ENCODE data around the gene BCAP31.
"Not testable (repeated sequence)": the region's sequence is repeated elsewhere in the genome, so short reads cannot be mapped to it uniquely, and the experiment has no call there.

The BCAP31 gene

DNA sequence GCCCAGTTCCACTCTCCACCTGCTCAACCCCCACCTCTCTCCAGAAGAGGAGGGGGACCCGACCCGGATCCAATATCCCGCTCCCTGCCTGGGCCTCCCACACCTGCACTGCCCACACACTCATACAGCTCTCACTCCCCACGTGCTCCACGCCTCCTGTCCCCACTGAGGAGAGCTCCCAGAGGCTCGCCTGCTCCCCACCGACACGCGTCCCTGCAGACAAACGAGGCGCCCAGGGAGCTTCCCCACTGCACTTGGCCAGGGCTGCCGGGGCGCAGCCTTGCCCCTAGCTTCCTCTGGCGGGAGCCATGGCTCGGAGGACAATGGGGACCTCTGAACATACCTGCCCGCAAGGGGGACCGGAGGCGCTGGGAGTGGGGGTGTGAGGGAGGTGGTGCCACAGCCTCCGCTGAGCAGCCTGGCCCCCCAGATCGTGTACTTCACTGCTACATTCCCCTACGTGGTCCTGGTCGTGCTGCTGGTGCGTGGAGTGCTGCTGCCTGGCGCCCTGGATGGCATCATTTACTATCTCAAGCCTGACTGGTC, 31.5 kb downstream of the BCAP31 start:
- DNase-seq: no peak

DNA sequence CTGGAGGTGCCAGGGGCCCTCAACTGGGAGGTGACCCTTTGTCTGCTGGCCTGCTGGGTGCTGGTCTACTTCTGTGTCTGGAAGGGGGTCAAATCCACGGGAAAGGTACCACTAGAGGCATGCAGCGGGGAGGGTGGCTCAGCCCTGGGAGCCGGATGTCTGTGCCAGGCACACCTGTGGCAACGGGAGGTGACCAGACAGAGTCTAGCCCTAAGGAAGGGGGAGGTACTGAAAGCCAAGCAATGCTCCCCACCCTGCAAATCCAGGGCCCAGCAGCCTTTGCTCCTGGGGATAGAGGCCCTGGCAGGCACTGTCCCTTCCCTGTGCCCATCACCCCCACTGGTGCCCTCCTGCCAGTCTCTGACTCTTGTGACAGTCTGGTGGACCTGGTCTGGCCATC, 32.2 kb downstream of the BCAP31 start:
- no peak for DNase-seq

DNA sequence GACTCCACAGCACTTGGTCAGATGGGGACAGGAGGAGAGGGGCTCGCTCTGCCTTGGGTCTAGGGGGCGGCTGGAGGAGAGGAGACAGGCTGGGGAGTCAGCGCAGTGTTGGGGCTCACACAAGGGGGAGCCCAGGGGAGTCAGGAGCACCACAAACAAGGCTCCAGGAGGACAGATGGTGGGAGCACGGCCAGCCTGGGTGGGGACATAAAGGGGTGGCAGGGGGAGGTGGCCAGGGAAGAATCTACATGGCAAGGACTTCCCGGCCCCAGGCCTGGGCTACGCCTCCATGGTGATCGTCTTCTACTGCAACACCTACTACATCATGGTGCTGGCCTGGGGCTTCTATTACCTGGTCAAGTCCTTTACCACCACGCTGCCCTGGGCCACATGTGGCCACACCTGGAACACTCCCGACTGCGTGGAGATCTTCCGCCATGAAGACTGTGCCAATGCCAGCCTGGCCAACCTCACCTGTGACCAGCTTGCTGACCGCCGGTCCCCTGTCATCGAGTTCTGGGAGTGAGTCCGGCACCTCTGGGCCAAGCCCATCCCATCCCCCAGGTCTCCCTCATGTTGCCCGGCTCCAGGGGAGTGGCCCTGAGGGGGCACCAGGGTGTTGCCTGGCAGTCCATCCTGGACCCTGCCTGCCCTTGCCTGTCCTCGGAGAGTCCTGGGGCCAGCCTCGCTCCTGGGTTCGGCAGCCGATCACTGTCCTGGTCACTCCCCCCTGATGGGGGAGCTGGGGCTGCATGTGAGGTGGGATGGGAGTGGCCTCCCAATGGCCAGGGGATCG, 33.0 kb downstream of the BCAP31 start:
- not testable (repeated sequence) for DNase-seq

DNA sequence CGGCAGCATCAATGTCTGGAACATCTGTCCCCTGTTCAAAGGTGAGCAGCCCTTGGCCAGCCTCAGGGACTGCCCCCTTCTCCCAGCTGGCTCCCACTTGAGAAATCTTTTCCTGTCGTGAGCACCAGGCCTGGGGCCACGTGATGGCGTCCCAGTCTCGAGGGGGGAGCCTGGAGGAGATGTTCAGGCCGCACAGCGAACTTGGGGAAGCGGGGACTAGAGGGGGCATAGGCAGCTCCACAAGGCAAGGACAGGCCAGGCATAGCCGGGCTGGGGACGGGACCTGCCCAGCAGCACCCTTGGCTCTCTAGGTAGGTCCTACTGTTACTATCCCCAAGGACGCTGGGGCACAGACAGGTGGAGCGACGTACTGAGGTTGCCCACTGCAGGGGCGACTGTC, 33.7 kb downstream of the BCAP31 start:
- DNase-seq: no peak

DNA sequence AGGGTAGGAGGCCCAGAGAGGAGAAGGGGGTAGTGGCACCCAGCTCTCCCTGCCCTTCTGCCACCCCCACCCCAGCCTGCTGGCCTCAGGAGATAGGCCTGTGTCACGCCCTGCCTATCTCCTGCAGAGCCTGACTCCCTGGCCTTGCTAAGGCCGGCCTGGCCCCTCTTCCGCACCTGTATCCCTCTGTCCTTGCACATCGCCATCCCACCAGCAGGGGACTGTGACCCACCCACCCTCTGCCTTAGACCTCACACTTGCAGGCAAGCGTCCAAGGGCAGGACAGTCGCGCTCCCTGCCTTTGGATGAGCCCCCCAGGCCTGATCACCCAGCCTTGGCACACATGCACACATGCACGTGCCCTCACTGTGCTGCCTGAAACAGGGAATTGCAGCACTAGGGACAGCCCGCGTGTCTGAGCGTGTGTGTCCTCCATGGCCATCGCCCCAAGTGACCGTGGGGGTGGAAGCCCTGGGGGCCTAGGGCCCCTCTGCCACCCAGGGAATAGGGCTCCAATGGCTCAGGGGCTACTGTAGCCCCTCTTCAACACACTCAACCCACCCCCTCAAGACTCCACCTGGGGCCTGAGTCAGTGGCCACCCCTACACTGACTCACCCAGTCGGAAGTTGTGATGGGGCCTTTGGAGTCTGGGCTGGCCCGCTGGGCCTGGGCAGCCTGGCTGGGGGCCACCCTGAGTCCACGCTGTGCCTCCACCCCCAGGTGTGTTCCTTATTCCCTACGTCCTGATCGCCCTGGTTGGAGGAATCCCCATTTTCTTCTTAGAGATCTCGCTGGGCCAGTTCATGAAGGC, 34.3 kb downstream of the BCAP31 start:
- DNase-seq: no peak

DNA sequence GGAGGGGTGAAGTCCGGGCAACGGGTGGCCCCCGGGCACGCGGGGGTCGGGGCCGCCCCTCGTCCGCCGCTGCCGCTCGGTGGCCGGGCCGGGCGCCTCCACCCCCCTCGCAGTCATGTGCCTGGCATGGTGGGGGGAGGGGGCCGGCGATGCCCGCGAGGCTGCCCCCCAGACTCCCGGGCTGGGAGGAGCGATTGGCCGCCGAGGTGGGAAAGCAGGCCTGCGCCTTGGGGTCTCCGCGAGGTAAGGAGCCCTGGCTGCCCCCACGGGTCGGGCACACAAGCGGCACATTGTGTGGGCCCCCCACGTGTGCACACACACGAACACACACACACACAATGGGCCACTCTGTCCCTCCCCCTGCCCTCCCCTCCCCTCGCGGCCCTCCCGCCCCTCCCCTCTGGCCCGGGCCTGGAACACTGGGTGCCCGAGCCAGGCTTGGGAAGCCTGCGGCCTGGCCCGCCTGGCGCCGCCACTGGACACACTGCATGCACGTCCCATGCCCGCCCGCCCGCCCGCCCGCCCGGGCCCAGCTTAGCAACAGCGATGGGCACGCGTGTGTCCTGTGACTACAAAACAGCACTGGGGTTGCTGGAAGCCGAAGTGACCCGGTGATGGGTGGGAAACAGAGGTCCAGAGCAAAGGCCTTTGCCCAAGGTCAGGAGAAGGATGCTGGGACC, 35.1 kb downstream of the BCAP31 start:
- DNase-seq: no peak

DNA sequence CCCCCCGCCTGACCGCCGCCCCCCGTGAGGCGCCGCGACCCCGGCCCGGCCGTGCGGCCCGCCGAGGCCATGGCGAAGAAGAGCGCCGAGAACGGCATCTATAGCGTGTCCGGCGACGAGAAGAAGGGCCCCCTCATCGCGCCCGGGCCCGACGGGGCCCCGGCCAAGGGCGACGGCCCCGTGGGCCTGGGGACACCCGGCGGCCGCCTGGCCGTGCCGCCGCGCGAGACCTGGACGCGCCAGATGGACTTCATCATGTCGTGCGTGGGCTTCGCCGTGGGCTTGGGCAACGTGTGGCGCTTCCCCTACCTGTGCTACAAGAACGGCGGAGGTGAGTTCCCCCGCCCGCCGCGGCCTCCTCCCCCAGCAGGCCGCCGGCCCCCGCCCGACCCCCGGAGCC, 35.7 kb downstream of the BCAP31 start:
- DNase-seq: no peak

DNA sequence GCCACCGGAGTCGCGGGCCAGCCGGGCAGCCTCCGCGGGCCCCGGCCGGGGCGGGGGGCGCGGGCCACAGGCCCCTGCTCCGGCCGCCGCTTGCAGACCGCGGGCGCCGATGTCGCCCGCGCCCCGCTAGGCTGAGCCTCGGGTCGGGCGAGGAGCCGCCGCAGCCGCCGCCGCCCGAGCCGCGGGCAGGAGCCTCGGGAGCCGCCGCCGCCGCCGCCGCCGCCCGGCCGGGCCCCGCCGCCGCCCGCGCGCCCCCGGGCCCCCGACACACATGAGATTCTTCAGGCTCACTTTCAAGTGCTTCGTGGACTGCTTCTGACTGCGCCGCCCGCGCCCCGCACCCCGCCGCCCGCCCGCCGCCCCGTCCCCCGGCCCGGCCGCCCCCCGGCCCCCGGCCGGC, 36.1 kb downstream of the BCAP31 start:
- DNase-seq: no peak

DNA sequence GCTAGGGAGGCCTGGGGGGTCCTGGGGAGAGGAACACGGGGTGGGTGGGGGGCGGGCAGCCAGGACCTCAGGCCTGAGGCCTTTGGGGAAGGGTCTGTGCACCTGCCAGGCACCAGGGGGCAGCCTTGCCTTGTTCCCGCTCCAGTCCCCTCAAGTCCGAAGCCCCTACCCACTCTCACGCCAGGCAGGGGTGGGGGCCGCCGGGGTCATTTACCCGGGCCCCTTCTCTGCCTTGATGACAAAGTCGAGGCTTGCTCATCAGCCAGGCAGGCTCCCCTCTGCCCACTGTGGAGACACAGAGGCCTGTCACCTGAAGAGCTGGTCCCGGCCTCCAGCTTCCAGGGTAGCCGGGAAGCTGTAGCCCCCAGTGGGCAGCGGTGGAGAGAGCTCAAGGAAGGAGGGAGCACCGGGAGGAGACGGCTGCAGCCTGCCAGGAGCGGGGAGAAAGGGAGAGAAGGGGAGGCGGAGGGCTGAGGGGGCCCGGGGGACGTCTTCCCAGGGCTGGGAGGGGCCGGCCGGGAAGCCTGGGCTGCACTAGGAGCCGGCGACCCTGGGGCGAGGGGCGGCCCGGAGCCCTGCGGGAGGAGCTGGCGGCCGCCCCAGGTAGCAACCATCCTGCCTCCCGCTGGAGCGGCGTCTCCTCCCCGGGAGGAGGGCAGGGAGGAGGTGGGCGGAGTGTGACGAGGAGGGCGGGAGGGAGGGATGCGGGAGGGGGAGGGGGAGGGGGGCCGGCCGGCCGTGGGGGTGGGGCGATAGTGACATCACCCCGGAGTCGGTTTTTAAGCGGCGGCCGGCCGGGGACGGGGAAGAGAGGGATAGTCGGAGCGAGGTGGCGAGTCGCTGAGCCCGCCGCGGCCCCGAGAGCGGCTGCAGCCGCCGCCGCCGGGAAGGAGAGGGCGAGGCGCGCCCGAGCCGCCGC, 36.8 kb downstream of the BCAP31 start, which contains the start of gene SLC6A8:
SLC6A8 (plus strand) TSS at position 806 of the 919 bp plus-strand sequence. CDS start 649 bp downstream, outside the sequence.
- peak; percentile 64 for DNase-seq

DNA sequence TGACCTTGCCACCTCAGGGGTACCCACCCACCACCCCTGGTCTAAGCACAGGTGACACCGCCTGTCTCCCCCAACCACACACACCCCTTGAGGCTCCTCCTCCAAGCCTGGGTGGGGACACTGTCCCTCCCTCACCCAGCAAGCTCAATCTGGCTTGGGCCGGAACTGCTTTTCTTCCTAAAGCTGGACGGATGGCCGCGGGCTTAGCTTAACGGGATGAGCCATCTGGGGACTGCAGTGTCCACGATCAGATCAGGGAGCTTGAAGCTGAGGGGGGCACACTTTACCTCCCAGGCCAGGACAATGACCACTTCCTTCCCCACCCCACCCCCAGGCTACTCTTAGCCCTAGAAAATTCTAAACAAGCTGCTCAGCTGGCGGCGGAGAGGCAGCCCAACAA, 37.5 kb downstream of the BCAP31 start:
- DNase-seq: no peak

DNA sequence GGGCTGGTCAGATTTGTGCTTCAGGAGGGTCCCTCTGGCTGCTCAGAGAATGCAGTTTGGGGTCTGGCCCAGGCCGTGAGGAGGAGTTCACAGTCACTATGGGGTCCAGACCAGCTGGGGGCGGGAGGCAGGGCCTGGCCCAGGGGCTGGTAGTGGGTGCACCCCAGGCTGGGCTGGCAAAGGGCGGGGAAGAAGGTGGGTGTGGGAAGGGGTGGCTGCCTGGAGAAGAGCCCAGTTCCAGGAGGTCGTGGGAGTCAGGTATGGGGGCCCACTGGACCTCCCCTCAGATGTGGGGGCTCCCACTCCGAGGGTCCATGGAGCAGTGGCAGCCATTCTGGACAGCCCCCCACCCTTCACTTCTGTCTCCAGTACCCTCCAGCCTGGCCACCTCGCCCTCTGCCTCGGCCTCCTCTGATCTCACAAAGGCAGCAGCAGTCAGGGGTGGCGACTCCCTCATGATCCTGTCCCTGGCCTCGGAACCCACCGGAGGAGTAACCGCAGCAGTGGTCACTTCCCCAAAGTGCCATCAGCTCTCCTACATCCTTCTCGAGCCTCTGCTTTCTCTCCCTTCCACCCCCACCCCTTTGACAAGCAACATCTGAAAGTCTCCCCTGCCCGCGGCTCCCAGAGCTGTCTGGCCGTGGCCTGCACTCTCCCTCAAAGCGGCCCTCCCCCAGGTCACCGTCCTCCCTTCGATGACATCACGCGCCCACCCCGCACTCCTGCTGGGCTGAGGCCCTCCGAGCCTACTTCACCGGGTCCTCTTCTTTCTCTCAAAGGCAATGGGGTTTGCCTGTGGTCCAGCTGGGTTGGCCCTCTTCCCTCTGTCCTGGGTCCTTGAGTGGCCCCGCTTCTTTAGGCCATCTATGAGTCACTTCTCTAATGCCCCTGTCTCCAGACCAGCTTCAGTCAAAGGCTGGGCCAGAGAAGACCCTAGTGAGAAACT, 38.2 kb downstream of the BCAP31 start:
- DNase-seq: no peak

DNA sequence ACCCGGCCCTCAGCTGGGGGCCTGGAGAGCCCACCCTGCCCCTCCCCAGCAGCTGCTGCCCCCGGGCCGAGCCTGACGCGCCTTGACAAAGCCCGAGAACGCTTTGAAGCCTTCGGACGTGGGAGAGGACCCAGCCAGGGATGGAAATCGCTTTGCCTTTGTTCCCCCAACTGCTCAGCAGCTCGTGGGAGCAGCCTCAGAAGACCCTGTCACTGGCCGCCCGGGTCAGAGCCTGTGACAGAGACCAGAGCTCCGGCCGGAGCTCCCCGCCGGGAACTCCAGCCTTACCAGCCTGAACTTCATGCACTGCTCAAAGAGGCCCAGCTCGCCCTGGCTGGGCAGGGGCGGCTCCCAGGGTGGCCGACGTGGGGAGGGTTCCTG, 39.0 kb downstream of the BCAP31 start:
- no peak for DNase-seq

DNA sequence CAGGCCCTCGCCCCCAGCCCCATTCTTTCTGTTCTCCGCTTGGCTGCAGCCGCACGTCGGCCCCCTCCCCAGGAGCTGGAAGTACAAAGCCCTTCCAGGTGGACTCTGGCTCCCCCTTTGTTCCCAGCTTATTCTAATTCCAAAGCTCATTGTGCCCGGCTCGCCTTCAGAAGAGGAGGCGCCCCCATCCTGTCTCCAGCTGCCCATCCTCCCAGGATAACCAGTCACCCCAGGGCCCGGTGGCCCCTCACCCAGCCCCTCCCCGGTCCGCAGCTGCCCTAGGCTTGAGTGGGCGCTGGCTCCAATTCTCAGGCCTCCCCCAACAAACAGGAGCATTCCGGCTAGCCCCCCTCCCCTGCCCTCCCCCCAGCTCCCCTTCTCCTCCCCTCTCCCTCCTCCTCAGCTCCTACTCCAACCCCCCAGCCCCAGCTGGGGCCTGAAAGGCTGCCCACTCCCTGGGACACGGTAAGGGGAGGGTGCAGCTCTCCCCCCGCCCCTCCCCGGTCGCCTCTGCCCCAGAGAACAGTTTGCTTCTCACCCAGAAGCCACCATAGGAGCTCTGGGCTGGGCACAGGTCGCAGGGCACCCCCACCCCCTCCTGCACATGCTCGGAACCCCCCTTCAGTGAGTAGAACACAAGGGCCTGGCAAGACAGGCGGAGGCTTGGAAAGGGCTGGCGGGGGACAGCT, 39.6 kb downstream of the BCAP31 start:
- no peak for DNase-seq

DNA sequence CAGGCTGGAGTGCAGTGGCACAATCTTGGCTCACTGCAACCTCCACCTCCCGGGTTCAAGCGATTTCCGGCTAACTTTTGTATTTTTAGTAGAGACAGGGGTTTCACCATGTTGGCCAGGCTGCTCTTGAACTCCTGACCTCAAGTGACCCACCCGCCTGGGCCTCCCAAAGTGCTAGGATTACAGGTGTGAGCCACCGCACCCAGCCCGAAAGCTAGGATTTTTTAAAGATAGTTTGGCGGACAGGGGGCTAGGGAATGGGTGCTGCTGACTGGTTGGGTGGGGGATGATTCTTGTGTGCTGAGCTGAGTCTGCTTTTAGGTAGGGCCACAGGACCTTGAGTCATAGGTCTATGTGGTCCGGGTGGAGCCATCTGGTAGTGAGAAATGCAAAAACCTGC, 40.7 kb downstream of the BCAP31 start:
- DNase-seq: not testable (repeated sequence)

DNA sequence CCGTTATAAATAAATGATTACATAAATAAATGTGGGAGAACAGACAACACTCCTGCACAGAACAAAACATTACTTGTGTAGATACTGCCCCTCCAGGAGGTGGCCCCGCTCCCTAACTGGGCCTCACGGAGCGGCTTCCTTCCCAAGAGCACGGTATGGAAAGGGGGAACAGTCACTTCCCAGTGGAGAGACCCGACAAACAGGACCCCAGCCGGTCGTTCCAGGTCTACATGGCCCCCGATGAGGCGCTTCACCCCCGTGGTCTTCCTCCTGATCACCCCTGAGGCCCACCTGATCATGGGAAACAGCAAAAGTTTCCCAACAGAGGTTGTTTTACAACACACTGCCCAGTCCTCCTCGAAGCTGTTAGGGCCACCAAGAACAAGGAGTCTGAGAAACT, 43.0 kb downstream of the BCAP31 start:
- DNase-seq: no peak

DNA sequence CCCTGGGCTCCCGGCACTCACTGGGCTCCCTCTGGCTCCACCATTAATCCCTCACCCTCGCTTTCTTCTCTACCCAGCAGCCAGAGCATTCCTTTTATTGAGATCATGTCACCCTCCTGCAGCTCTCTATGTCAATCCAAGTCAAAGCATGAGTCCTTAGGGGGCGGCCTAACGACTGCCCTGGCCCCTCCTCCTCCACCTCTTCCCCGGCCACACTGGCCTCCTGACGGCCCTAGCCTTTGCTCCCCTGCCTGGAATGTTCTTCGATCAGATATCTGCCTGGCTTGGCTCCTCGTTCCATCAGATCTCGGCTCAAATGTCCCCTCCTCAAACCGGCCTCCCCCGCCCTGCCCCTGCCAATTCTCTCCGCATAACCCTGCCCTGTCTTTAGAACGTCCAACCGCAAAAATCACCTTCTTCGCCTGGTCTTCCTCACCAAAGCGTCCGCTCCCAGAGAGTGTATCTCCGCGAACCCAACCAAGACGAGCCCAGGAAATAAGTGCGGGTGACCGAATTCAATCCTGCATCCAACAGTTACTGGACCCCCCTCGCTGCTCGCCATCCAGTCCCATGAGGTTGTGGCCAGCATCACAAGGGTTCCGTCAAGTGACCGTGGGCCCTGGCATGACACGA, 49.9 kb downstream of the BCAP31 start:
- DNase-seq: no peak

DNA sequence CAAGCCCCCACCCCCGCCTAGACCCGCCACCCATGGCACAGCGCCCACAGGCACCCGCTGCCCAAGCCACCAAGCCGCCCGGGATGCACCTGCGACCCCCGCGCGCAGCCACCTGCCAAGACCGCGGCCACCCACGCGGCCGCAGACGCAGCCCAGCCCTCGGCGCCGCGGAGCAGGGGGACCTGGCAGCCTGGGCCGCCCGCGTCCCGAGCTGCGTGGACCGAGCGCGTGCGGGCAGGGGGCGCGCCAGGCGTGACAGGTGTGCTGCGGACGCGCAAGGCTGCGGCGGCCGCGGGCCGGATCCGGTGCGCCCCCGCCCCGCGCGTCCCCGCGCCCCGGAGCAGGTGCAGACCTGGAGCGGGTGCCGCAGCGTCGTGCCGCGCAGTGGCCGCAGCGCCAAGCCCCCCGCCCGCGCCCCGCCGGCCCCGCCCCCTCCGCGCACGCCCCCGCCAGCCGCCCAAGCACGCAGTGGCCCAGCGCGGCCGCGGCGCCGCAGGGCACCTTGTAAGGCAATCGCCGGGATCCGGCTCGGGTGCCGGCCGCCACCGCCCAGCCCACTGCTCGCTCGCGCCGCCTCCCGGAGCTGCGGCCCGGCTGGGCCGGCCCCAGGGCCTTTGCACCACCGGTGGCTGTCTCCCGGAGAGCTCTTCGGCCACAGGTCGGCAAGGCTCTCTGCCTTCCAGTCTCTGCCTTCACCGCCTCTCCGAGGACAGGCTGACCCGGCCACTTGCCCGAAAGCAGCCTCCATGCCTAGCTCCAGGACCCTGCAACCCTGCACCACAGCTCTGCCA, 50.6 kb downstream of the BCAP31 start, which contains the start of gene PNCK:
PNCK (minus strand) TSS at position 386 of the 791 bp plus-strand sequence. CDS start 737 bp downstream, outside the sequence.
- DNase-seq: no peak

DNA sequence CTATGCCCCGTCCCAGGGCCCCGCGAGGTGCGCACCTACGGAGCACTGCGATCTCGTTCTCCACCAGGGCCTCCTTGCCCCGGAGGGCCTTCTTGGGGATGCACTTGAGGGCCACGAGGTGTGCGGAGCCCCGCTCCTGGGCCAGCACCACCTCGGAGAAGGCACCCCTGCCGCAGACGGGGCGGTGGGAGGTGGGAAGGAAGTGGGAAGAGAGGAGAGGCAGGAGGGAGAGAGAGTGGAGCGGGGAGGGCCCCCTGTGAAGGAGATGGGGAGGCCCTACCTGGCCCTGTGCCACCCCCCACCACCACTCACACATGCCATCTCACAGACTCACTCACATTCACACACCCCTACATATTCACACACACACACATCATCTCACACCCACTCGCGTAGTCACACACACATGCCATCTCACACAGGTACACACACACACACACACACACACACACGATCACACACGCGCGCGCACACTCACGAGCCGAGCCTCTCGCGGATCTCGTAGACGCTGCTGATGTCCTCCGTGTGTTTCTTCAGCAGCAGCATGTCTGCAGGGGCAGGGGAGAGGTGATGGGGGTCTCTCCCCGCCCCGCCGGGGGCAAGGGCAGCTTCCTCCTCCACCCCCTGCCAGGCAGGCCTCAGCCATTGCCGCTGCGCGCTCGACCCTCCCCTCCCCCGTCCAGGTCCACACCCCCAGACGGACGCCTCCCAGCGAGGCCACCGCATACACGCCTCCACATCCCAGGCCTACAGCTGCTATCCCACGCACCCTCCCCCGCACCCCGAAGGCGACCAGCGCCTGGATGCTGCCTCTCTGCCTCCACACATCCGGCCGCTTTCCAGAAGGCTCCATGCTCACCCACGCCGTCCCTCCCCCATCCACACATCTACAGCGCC, 51.4 kb downstream of the BCAP31 start:
- DNase-seq: no peak

All from fibroblast of skin of right quadriceps (primary cell).